Osteocyte (in vitro differentiated cells): ENCODE data around the gene APLP1. TPM values are rescaled to one million over a fixed set of nuclear protein-coding genes. Genes with fewer than 3 reads are reported as not detected.
"Not testable (repeated sequence)": the region's sequence is repeated elsewhere in the genome, so short reads cannot be mapped to it uniquely, and the experiment has no call there.

ENCODE experiments used
- DNase-seq: peaks from one replicate; pipeline ENCODE4 v3.0.0; 2021; ENCODE audit warnings: mixed read lengths; ENCODE audit not compliant: unreplicated experiment; ENCODE audit errors: extremely low spot score
- H3K27ac Mint-ChIP-seq: one replicate; pipeline ENCODE4 v1.8.0; 2021; ENCODE audit warnings: mild to moderate bottlenecking, mixed read lengths; ENCODE audit not compliant: unreplicated experiment
- H3K27me3 Mint-ChIP-seq: one replicate; pipeline ENCODE4 v1.8.0; 2021; ENCODE audit warnings: mixed read lengths; ENCODE audit not compliant: unreplicated experiment
- H3K36me3 Mint-ChIP-seq: one replicate; pipeline ENCODE4 v1.8.0; 2021; ENCODE audit warnings: mixed read lengths; ENCODE audit not compliant: unreplicated experiment
- H3K4me1 Mint-ChIP-seq: one replicate; pipeline ENCODE4 v1.8.0; 2021; ENCODE audit warnings: mixed read lengths; ENCODE audit not compliant: unreplicated experiment
- H3K4me3 Mint-ChIP-seq: one replicate; pipeline ENCODE4 v1.8.0; 2021; ENCODE audit warnings: mild to moderate bottlenecking, moderate library complexity, mixed read lengths; ENCODE audit not compliant: unreplicated experiment
- H3K9me3 Mint-ChIP-seq: one replicate; pipeline ENCODE4 v1.8.0; 2021; ENCODE audit warnings: mixed read lengths; ENCODE audit not compliant: unreplicated experiment
- total RNA-seq: library from RNA; stranded (reverse); gene quantifications from 2 replicates; pipeline ENCODE4 v1.2.1, GENCODE V29; 2021
- TF ChIP-seq, protein P1 (sequence below): fragments of 200-600 bp; sonication (generic); IDR thresholded peaks from 2 replicates; pipeline ENCODE4 v1.5.0; 2021; ENCODE audit warnings: antibody characterized with exemption, mild to moderate bottlenecking, moderate library complexity

APLP1 gene
- total RNA-seq, 1 donor from 2014 or later = 12.6 TPM

DNA sequence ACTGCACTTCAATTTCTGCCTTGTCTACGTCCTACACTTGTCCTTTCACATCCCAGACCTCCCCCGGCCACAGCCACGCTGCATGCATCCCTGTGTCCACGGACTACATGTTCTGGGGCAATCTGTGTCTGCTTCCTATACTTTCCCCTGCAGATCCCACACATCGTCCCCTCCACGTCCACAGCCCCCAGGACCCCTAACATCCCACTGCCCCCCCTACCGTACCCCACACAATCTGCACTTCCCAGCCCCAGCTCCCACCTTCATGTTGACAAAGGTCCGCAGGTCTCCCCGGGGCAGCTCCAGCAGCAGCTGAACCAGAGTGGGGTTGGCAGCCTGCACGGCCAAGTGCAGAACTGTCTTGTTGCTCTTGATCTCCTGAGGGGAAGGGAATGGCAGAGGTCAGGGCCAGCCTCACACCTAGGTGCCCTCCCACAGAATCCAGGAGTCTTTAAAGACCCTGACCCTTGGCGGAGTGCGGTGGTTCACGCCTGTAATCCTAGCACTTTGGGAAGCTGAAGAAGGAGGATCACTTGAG is 21.8 kb downstream of the APLP1 start:
- Mint-ChIP-seq H3K4me3 (no peak overlapping the region), H3K9me3 (no peaks in the 10 kb centered on the region), H3K27me3 (no peaks in the 10 kb centered on the region), H3K4me1 (no peaks in the 10 kb centered on the region), H3K36me3 (peaks cover 33% of the 10 kb centered on the region), H3K27ac (no peak overlapping the region)
- no peak for DNase-seq
- TF ChIP-seq, protein P1, sequence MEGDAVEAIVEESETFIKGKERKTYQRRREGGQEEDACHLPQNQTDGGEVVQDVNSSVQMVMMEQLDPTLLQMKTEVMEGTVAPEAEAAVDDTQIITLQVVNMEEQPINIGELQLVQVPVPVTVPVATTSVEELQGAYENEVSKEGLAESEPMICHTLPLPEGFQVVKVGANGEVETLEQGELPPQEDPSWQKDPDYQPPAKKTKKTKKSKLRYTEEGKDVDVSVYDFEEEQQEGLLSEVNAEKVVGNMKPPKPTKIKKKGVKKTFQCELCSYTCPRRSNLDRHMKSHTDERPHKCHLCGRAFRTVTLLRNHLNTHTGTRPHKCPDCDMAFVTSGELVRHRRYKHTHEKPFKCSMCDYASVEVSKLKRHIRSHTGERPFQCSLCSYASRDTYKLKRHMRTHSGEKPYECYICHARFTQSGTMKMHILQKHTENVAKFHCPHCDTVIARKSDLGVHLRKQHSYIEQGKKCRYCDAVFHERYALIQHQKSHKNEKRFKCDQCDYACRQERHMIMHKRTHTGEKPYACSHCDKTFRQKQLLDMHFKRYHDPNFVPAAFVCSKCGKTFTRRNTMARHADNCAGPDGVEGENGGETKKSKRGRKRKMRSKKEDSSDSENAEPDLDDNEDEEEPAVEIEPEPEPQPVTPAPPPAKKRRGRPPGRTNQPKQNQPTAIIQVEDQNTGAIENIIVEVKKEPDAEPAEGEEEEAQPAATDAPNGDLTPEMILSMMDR = no peak

DNA sequence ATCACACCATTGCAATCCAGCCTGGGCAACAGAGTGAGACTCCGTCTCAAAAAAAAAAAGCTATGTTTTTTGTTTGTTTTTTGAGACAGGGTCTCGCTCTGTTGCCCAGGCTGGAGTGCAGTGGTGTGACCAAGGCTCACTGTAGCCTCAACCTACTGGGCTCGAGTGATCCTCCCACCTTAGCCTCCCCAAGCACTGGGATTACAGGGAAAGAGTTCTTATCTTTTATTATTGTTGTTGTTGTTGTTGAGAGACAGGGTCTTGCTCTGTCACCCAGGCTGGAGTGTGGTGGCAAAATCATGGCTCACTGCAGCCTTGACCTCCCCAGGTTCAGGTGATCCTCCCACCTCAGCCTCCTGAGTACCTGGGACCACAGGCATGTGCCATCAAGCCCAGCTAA is 23.4 kb downstream of the APLP1 start:
- not testable (repeated sequence) for H3K4me1 Mint-ChIP-seq, H3K9me3 Mint-ChIP-seq, H3K27me3 Mint-ChIP-seq, DNase-seq, H3K27ac Mint-ChIP-seq, H3K4me3 Mint-ChIP-seq
- peaks cover 34% of the 10 kb centered on the region for H3K36me3 Mint-ChIP-seq

DNA sequence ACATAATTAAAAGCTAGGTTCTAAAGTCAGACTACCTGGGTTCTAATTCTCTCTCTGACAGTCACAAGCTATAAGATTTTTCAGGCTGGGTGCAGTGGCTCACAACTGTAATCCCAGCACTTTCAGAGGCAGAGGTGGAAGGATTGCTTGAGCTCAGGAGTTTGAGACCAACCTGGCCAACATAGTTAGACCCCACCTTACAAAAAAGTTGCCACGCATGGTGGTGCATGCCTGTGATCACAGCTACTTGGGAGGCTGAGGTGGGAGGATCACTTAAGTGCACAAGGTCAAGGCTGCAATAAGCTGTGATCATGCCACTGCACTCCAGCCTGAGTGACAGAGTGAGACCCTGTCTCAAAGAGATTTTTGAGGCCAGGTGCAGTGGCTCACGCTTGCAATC is 26.0 kb downstream of the APLP1 start:
- Mint-ChIP-seq H3K4me1 (peaks cover 8% of the 10 kb centered on the region), H3K36me3 (peaks cover 21% of the 10 kb centered on the region), H3K27ac (no peak overlapping the region), H3K27me3 (no peaks in the 10 kb centered on the region), H3K9me3 (no peaks in the 10 kb centered on the region), H3K4me3 (no peak overlapping the region)
- TF ChIP-seq, protein P1 = no peak
- no peak for DNase-seq

DNA sequence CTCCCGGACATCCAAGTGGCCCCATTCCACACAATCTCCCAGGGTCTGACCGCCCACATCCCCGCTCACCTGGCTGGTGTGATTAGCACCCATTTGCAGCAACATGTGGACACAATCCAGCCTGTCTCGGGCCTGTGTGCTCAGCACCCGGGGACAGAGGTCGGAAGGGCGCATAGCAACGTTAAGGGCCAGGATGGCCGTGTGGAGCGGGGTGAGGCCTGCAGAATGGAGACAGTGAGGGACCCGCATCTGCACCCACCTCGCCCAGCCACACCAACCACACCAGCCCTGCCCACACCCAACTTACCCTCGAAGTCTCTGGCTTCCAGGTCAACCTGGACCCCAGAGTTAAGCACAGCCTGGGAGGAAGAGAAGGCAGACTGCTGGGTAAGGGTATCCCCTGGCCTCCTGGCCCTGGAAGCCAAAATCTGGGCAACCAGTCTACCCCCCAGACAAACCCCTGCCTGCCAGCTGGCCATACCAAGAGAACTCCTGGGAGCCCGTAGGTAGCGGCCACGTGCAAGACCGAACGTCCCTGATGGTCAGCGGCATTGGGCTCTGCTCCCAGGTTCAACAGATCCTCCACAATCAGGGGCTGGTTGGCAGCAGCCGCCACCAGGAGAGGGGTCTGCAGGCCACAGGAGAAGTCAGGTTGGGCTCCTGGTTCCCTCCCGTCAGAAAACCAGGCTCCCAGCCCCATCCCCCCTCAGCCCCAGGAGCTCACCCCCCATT is 27.7 kb downstream of the APLP1 start:
- no peaks in the 10 kb centered on the region for H3K9me3 Mint-ChIP-seq
- H3K36me3 Mint-ChIP-seq = peaks cover 12% of the 10 kb centered on the region
- no peak overlapping the region for H3K4me3 Mint-ChIP-seq
- TF ChIP-seq, protein P1 = no peak
- H3K4me1 Mint-ChIP-seq = peaks cover 14% of the 10 kb centered on the region
- no peak overlapping the region for H3K27ac Mint-ChIP-seq
- no peaks in the 10 kb centered on the region for H3K27me3 Mint-ChIP-seq
- DNase-seq = no peak

DNA sequence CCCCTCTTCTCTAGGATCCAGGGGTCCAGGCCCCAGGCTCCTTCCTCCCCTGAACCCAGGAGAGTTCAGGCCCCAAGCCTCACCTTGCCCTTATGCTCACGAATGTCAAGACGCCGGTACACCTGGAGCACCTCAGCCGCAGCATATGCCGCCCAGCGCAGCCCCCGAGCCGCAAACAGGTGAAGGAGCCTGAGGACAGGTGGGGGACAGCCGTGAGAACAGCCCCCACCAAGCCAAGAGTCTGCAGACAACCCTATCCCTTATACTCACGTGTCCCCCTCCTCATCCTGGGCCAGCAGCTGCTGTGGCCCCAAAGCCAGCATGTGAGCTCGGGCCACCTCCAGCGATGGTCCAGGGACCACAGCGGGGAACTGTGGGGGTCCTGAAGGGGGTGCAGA is 28.3 kb downstream of the APLP1 start:
- no peak overlapping the region for H3K27ac Mint-ChIP-seq
- no peak for DNase-seq

More for the DNA sequence above, 28.3 kb downstream of the APLP1 start:
- TF ChIP-seq, protein P1 = no peak
- peaks cover 12% of the 10 kb centered on the region for H3K36me3 Mint-ChIP-seq
- peaks cover 17% of the 10 kb centered on the region for H3K4me1 Mint-ChIP-seq
- H3K9me3 Mint-ChIP-seq = no peaks in the 10 kb centered on the region
- H3K27me3 Mint-ChIP-seq = no peaks in the 10 kb centered on the region
- H3K4me3 Mint-ChIP-seq = no peak overlapping the region
